ENCODE results near the gene CCDC89. TPM values are rescaled to one million over a fixed set of nuclear protein-coding genes. Genes with fewer than 3 reads are reported as not detected.
A peak's percentile ranks its signal among the peaks of the same experiment; 100 is the strongest.

The CCDC89 gene
- total and polyA plus RNA-seq, 2 of the 13 experiments (the other 11 are each of a cell fraction or from before 2014, with no cell fraction given): 0.13 to 0.38 TPM

DNA sequence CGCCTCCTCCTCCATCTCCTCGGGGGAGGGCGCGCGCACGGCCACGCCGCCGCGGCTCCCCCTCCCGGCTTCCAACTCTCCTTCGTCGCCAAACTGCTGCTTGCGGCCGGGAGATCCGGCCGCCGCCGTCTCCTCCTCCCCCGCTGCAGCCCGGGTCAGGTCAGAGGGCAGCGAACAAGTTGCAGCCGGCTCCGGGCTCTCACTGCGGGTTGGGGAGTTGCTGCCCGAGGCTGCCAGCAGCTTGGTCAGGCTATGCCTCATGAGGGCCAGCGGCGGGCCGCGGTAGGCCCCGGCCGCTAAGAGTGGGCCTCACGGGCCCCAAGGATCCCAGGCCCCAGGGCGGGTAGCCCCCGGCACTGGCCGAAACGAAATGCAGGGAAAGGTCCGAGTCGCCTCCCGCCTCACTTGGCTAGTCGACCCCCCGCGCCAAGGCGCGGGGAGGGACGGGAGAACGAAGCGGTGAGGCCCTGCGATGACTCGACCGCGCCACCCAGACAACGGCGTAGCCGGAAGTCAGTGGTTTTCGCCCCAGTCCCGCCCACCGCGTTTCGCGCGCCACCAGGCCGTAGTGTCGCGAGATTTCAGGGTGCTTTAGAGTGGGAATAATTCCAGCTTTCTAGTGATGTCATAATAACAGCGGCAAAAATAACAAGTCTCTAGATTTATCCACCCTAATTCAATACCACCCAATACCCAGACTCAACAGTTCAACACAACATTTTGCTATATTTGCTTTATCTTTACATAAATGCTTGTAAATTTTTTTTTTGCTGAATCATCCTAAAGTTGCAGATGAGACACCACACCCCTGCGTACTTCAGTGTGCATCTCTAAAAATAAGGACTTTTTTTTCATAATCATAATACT is 21.1 kb downstream of the CCDC89 start, which contains the start of gene CREBZF:
TSS of gene CREBZF (minus strand) at position 515 of the 867 bp plus-strand sequence. CDS start at position 261, 254 bp downstream.
- Histone ChIP-seq H3K79me2 (ENCODE audit: insufficient read depth, low read length) (peaks cover 46% of the 10 kb centered on the region), H3K9ac (ENCODE audit: insufficient read depth, low read depth, low read length) (peak within 1 kb of the TSS; percentile 98), H2AFZ (ENCODE audit: low read length) (peak within 1 kb of the TSS; percentile 94), H3K27me3 (ENCODE audit: control insufficient read depth in 1 of 2, insufficient read depth in 2 of 2, low read length in 2 of 2) (no peaks in the 10 kb centered on the region; a peak in 1 of 5 replicates), H3K4me1 (ENCODE audit: insufficient read depth, low read length) (peaks cover 40% of the 10 kb centered on the region), H3K4me2 (ENCODE audit: low read depth, low read length) (peak within 1 kb of the TSS; percentile 88), H3K27ac (ENCODE audit: extremely low read length, insufficient read depth, low read length) (peak within 1 kb of the TSS; percentile 98), H3K4me3 (replicated peaks in 1 of 3; ENCODE audit: insufficient read depth in 1 of 3, low read depth in 2 of 3, low read length in 3 of 3) (peak within 1 kb of the TSS; percentile 72 to 95 (median 86)), H3K36me3 (replicated peaks in 1 of 2; ENCODE audit: control insufficient read depth in 1 of 2, insufficient read depth in 2 of 2, low read length in 2 of 2) (no peaks in the 10 kb centered on the region), H3K9me3 (ENCODE audit: low read length) (no peaks in the 10 kb centered on the region), H4K20me1 (ENCODE audit: insufficient read depth, low read length) (peaks cover 29% of the 10 kb centered on the region)
- ChIA-PET CTCF (ENCODE audit: low intra/inter-chr PET ratio, low total read pairs) (no interaction called here), POLR2A (interaction anchor here (0.8 to 10.0 kb wide), 9 partner anchors 10 to 38 kb away, joined by 3 to 112 read pairs (median 4); partner anchors contain the start of genes DLG2, TMEM126A and TMEM126B)
- FAIRE-seq: peak; percentile 75
- BruUV-seq (replicated peaks): TSS peak; percentile 48
- WGBS (ENCODE audit: low lambda C conversion rate): under 1% methylated on average over 48 of the region's 67 CpGs
- ATAC-seq: peak; percentile 94
- DNase-seq (ENCODE audit: low spot score): peak; percentile 85
- in situ Hi-C loops (cut with HindIII; ENCODE audit: extremely low pct_ligation_motif_present, low pct_unique_long_range_greater_than_20kb): no loop called here
- intact Hi-C loops (cut with micrococcal nuclease; ENCODE audit: unreplicated experiment): loop anchor here (1.0 to 2.0 kb wide), 3 partner anchors 16 to 70 kb away; partner anchors contain the start of gene TMEM126B
- TF ChIP-seq DBP (CRISPR knock-in tag; IDR thresholded peaks at IDR 0.05; ENCODE audit: not compliant biosample characterization): no peak
- peak; percentile 92; the same call in 1 of the 2 replicates for TF ChIP-seq ZZZ3 (CRISPR knock-in tag; IDR thresholded peaks at IDR 0.05; ENCODE audit: borderline replicate concordance)
- peak; percentile 75 for TF ChIP-seq SP2 (CRISPR knock-in tag; IDR thresholded peaks at IDR 0.05)
- TF ChIP-seq ZNF607 (CRISPR knock-in tag; IDR thresholded peaks at IDR 0.05; ENCODE audit: borderline replicate concordance): peak; percentile 63; the same call in 1 of the 2 replicates
- no peak for TF ChIP-seq ZNF549 (CRISPR knock-in tag; IDR thresholded peaks at IDR 0.05)
- TF ChIP-seq, protein P1, sequence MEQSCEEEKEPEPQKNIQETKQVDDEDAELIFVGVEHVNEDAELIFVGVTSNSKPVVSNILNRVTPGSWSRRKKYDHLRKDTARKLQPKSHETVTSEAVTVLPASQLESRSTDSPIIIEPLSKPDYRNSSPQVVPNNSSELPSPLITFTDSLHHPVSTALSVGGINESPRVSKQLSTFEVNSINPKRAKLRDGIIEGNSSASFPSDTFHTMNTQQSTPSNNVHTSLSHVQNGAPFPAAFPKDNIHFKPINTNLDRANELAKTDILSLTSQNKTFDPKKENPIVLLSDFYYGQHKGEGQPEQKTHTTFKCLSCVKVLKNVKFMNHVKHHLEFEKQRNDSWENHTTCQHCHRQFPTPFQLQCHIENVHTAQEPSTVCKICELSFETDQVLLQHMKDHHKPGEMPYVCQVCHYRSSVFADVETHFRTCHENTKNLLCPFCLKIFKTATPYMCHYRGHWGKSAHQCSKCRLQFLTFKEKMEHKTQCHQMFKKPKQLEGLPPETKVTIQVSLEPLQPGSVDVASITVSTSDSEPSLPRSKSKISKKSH (CRISPR knock-in tag; IDR thresholded peaks at IDR 0.05; ENCODE audit: borderline replicate concordance): no peak
- no peak for TF ChIP-seq RFX3 (CRISPR knock-in tag; IDR thresholded peaks at IDR 0.05)
- TF ChIP-seq, protein P2, sequence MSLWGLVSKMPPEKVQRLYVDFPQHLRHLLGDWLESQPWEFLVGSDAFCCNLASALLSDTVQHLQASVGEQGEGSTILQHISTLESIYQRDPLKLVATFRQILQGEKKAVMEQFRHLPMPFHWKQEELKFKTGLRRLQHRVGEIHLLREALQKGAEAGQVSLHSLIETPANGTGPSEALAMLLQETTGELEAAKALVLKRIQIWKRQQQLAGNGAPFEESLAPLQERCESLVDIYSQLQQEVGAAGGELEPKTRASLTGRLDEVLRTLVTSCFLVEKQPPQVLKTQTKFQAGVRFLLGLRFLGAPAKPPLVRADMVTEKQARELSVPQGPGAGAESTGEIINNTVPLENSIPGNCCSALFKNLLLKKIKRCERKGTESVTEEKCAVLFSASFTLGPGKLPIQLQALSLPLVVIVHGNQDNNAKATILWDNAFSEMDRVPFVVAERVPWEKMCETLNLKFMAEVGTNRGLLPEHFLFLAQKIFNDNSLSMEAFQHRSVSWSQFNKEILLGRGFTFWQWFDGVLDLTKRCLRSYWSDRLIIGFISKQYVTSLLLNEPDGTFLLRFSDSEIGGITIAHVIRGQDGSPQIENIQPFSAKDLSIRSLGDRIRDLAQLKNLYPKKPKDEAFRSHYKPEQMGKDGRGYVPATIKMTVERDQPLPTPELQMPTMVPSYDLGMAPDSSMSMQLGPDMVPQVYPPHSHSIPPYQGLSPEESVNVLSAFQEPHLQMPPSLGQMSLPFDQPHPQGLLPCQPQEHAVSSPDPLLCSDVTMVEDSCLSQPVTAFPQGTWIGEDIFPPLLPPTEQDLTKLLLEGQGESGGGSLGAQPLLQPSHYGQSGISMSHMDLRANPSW (CRISPR knock-in tag; IDR thresholded peaks at IDR 0.05; ENCODE audit: borderline replicate concordance): no peak
- TF ChIP-seq SMARCC2 (IDR thresholded peaks at IDR 0.05): no peak
- no peak for TF ChIP-seq TRIM22 (IDR thresholded peaks at IDR 0.05)
- no peak; the same call in 1 of the 2 replicates for TF ChIP-seq PAWR (CRISPR knock-in tag; IDR thresholded peaks at IDR 0.05; ENCODE audit: borderline replicate concordance)
- no peak for TF ChIP-seq JARID2 (CRISPR knock-in tag; IDR thresholded peaks at IDR 0.05; ENCODE audit: insufficient replicate concordance)
- TF ChIP-seq ZNF879 (CRISPR knock-in tag; IDR thresholded peaks at IDR 0.05): peak; percentile 83; the same call in 1 of the 2 replicates

All from HepG2 (cell line).